Measurements from ENCODE around the gene CTRB2.
"Not testable (repeated sequence)": the region's sequence is repeated elsewhere in the genome, so short reads cannot be mapped to it uniquely, and the experiment has no call there.

The CTRB2 gene

GRCh38 chr16:75242436-75243078 lies 35.6 kb upstream of the CTRB2 start:
- DNase-seq (ENCODE audit: low spot score), result not testable (repeated sequence)

GRCh38 chr16:75241955-75242354 lies 35.0 kb upstream of the CTRB2 start:
- DNase-seq (ENCODE audit: low spot score), result no peak

- DNase-seq (ENCODE audit: low spot score), result no peak
Measured at GRCh38 chr16:75241412-75241811, 34.5 kb upstream of the CTRB2 start.

- DNase-seq (ENCODE audit: low spot score), result not testable (repeated sequence)
Measured at GRCh38 chr16:75240633-75241032, 33.7 kb upstream of the CTRB2 start.

DNA sequence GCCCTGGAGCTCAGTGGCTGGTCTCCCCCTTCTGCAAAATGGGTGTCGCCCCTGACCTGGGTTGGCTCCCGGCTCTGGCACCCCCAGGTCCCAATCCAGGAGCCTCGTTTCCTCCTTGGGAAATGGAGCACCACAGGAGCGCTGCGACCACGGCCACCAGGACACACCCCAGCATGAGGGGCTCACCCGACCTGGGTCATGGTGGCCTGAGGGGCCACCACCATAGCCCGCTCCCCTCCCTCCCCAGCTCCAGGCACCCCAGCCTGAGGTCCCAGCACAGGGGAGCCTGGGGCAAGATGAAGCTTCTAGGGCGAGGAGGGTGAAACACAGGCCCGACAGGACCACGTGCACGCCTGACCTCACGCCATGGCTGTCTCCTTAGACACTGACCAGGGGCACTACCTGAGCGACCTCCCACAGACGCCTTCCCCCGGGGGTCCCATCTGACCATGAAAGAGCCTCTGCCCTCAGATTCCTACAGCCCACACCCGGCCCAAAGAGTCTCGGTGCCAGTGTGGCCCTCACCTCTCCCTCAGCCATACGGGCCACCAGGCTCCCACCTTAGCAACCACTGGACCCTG lies 32.7 kb upstream of the CTRB2 start:
- no peak for DNase-seq (ENCODE audit: low spot score)

DNA sequence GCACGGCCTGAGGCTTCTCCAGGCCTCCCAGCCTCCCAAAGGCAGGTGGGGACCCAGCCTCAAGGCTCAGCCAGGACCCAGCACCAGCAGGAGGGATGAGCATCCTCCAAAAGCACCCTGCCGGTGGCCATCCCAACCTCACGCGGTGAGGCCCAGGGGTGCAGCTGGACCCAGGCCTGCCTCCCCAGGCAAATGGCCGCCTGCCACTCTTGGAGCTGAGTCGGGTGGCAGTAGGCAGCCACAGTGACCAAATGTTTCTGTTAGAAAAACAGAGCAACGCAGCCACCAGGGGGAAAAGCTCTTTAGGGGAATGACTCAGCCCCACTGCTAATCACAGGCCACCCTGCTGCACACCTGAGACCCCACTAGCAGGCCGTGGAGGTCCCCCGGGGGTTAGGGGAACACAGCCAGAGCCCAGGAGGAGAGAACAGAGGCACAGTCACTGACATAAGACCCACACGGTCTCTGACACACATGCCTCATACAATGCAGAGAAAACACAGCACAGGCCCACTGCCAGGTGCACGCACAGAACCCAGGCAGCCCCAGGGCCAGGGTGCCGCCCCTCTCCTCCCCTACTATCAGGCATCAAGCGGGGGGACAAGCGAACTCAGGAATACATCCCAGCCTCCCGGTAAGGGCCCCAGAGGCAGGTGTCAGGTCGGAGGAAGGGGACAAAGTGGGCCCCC lies 32.0 kb upstream of the CTRB2 start:
- DNase-seq (ENCODE audit: low spot score), result no peak

DNA sequence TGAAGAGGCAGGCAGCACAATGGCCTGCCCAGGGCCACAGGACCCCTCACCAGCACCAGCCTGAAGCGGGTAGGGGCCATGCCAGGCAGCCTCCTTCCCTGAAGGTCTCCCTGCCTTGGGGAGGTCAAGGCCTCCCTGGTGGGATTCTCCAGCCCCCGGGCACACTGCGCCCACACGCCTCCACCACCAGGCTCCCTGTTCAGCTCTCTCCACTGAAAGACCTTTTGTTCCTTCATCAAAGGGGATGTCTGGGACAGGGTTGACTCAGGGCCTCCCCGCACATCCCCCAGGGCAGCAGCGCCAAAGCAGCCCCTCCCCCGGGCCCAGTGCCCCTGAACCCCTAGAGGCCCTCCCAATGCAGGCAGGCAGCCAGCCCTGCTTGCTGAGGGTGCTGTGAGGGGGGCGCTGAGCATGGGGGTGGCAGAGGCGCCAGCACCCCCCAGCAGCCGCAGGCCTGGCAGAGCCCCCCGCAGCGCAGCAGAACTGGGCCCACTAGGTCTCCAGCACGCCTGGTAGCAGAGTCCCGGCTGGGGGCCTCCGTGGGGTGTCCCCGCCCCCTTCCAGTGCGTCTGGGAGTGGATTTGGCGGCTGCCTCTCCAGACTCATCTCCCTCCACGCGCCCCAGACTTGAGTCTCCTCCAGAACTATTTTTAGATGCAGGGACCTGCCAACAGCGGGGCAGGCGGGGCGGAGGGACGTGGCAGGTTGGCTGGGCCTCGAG lies 31.3 kb upstream of the CTRB2 start:
- no peak for DNase-seq (ENCODE audit: low spot score)

GRCh38 chr16:75237398-75238131 lies 30.6 kb upstream of the CTRB2 start:
- no peak for DNase-seq (ENCODE audit: low spot score)

DNA sequence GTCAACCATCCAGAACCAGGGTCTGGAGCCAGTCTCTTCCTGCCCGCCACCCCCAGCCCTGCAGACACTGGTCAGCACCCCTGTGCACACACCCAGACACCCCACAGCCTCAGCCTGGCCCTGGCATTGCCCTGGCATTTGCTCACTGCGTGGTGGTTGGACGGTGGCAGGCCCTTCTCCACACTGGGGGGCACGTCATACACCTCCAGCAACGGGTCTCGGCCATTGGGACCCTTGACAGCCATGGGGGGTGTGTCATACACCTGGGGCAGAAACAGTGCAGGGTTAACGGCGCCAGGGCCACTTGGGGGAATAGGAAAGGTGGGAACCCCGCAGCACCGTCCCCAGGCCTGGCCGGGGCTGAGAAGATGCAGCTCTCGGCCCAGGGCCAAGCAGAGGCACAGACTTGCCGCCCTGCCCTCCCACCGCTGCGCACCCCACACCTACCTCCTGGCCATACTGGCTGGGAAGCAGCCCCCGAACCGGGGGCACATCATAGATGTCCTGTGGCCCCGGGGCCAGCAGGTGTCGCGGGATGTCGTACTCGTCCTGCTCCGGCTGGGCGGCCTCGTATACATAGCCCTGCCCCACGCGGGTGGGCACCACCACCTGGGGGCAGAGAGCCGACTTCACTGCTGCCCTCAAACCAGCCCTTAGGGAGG lies 29.9 kb upstream of the CTRB2 start:
- no peak for DNase-seq (ENCODE audit: low spot score)

DNA sequence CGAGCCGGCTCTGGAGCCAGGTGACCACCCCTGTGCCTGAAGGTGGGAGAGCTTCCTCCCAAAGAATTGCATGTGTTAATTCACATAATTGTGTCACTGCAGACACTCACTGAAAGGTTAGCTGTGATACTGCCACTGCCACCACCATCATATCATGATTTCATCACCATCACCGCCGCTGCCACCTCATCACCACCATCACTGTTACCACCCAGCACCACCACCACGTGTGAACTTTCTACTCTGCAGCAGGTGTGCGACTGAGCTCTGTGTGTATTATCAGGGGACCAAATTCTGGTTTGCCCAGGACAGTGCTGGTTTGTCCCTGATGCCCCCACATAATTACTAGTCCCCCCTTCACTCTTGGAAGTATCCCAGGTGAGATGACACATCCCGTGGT lies 29.3 kb upstream of the CTRB2 start:
- DNase-seq (ENCODE audit: low spot score), result no peak

- no peak for DNase-seq (ENCODE audit: low spot score)
Measured at GRCh38 chr16:75235721-75236193, 28.8 kb upstream of the CTRB2 start.

DNA sequence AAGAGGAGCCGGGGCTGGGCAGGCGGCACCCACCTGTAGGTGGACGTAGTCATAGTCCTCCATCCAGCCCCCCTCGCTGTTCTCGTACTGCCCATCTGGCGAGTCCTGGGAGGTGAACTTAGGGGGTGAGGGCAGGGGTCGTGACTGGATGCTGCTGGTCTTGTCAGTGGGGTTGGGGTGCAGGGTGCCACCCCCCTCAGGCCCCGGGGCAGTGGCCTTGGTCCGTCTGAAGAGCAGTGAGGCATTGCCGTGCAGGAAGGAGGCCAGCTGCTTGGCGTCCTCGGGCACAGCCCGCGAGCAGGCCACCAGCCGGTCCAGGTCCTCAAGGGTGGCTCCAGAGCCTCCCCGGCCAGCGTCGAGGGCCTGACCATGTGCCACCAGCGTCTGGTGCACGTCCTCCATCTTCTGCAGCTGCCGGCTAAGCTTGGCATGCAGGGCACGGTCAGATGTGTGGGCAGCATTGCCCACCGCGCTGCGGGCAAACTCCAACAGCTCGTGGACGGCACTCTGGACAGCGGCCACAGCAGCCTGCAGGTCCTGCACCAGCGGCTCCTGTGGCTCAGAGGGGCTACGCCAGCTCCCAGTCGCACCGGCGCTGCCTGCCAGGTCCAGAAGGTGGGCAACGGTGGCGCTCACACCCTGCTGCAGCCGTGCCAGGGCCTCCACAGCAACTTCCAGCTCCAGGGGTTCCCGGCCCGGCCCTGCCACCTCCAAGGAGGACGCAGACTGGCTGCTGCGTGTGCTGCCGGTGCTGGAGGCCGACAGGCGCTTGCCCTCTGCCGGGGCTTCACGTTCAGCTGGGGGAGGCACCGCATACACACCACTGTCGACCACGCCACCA lies 28.1 kb upstream of the CTRB2 start:
- no peak for DNase-seq (ENCODE audit: low spot score)

GRCh38 chr16:75233611-75233938 lies 26.6 kb upstream of the CTRB2 start:
- DNase-seq (ENCODE audit: low spot score), result no peak

- no peak for DNase-seq (ENCODE audit: low spot score)
Measured at GRCh38 chr16:75231570-75231969, 24.6 kb upstream of the CTRB2 start.

GRCh38 chr16:75230471-75231110 lies 23.6 kb upstream of the CTRB2 start:
- DNase-seq (ENCODE audit: low spot score), result no peak

DNA sequence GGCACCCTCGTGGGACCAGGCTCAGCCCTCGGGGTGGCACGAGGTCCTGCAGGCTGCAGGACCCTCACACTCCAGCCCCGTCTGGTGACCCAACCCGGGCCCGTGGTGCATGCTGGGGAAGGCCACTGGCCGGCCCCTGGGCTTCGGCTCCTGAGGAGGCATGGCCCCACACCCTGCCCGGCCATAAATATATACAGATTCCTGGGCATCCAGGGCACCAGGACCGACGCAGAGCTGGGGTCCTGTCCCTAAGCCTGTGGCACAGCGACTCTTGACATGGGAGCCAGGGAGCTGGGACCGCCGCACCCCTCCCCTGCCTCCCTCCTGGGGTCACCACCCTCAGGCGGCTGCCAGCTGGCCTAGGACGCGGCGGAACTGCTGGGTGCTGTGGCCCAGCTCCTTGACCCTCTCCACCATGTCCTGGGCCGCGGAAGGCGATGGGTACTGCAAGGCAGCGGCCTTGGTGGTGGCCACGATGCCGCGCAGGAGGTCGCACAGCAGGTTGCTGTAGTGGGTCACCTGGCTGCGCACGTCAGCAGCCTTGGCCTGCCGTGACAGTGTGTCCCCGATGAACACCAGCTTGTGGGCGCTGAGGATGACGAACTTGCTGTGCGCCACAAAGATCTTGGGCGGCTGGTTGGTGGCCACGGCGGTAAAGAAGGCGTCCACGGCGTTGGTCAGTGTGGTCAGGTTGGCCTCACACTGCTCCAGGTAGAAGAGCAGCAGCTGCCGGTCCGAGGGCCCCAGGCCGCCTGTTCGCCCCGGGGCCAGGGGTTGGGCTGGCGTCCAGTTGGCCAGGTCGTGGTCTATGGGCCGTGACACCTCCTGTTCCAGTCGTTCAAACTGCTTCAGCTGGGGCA lies 22.4 kb upstream of the CTRB2 start:
- DNase-seq (ENCODE audit: low spot score), result no peak

- DNase-seq (ENCODE audit: low spot score), result no peak
Measured at GRCh38 chr16:75228143-75228976, 21.4 kb upstream of the CTRB2 start.

Data from CD4-positive, alpha-beta T cell treated with Interleukin-2 at 100 ng/mL for 4 hours (primary cell).